ENCODE results near the gene ARFGAP3.

Gene ARFGAP3

GRCh38 chr22:42792453-42792908 lies 64.6 kb downstream of the ARFGAP3 start:
- no peaks in the 10 kb centered on the region for H3K9me3 ChIP-seq (ENCODE audit: severe bottlenecking)
- H3K27ac ChIP-seq = peak overlapping the region; percentile 71
- no peaks in the 10 kb centered on the region for H3K36me3 ChIP-seq
- H3K4me3 ChIP-seq (ENCODE audit: low read depth, low read length) = no peak overlapping the region
- no peak for DNase-seq
- H3K27me3 ChIP-seq (ENCODE audit: insufficient read depth, low read depth, severe bottlenecking) = no peaks in the 10 kb centered on the region
- no peak for TF ChIP-seq CTCF (IDR thresholded peaks at IDR 0.05; ENCODE audit: low read depth, low read length)

GRCh38 chr22:42791721-42792452 lies 65.2 kb downstream of the ARFGAP3 start:
- no peak for TF ChIP-seq CTCF (IDR thresholded peaks at IDR 0.05; ENCODE audit: low read depth, low read length)
- peak; percentile 49 for DNase-seq
- Histone ChIP-seq H3K27me3 (ENCODE audit: insufficient read depth, low read depth, severe bottlenecking) (no peaks in the 10 kb centered on the region), H3K4me3 (ENCODE audit: low read depth, low read length) (no peak overlapping the region), H3K36me3 (no peaks in the 10 kb centered on the region), H3K9me3 (ENCODE audit: severe bottlenecking) (no peaks in the 10 kb centered on the region), H3K27ac (peak overlapping the region; percentile 71)

- no peak for DNase-seq
- Histone ChIP-seq H3K27me3 (ENCODE audit: insufficient read depth, low read depth, severe bottlenecking) (no peaks in the 10 kb centered on the region), H3K36me3 (no peaks in the 10 kb centered on the region), H3K4me3 (ENCODE audit: low read depth, low read length) (no peak overlapping the region), H3K9me3 (ENCODE audit: severe bottlenecking) (no peaks in the 10 kb centered on the region), H3K27ac (no peak overlapping the region)
- TF ChIP-seq CTCF (IDR thresholded peaks at IDR 0.05; ENCODE audit: low read depth, low read length) = no peak
These were observed 68.6 kb downstream of the ARFGAP3 start for GRCh38 chr22:42788466-42788865.

GRCh38 chr22:42788021-42788420 lies 69.1 kb downstream of the ARFGAP3 start:
- H3K9me3 ChIP-seq (ENCODE audit: severe bottlenecking) = no peaks in the 10 kb centered on the region

GRCh38 chr22:42787357-42787736 lies 69.7 kb downstream of the ARFGAP3 start:
- DNase-seq = no peak
- no peak for TF ChIP-seq CTCF (IDR thresholded peaks at IDR 0.05; ENCODE audit: low read depth, low read length)

More at GRCh38 chr22:42788021-42788420, 69.1 kb downstream of the ARFGAP3 start:
- no peak for DNase-seq
- no peak for TF ChIP-seq CTCF (IDR thresholded peaks at IDR 0.05; ENCODE audit: low read depth, low read length)
- no peak overlapping the region for H3K4me3 ChIP-seq (ENCODE audit: low read depth, low read length)
- H3K27me3 ChIP-seq (ENCODE audit: insufficient read depth, low read depth, severe bottlenecking) = no peaks in the 10 kb centered on the region
- no peak overlapping the region for H3K27ac ChIP-seq
- H3K36me3 ChIP-seq = no peaks in the 10 kb centered on the region

More at GRCh38 chr22:42787357-42787736, 69.7 kb downstream of the ARFGAP3 start:
- no peaks in the 10 kb centered on the region for H3K27me3 ChIP-seq (ENCODE audit: insufficient read depth, low read depth, severe bottlenecking)
- peak overlapping the region; percentile 85 for H3K27ac ChIP-seq
- H3K4me3 ChIP-seq (ENCODE audit: low read depth, low read length) = no peak overlapping the region
- no peaks in the 10 kb centered on the region for H3K36me3 ChIP-seq
- no peaks in the 10 kb centered on the region for H3K9me3 ChIP-seq (ENCODE audit: severe bottlenecking)

Measured in WERI-Rb-1 (cell line).